ENCODE results near the gene NRARP.
"Not testable (repeated sequence)": the region's sequence is repeated elsewhere in the genome, so short reads cannot be mapped to it uniquely, and the experiment has no call there.

Gene NRARP

DNA sequence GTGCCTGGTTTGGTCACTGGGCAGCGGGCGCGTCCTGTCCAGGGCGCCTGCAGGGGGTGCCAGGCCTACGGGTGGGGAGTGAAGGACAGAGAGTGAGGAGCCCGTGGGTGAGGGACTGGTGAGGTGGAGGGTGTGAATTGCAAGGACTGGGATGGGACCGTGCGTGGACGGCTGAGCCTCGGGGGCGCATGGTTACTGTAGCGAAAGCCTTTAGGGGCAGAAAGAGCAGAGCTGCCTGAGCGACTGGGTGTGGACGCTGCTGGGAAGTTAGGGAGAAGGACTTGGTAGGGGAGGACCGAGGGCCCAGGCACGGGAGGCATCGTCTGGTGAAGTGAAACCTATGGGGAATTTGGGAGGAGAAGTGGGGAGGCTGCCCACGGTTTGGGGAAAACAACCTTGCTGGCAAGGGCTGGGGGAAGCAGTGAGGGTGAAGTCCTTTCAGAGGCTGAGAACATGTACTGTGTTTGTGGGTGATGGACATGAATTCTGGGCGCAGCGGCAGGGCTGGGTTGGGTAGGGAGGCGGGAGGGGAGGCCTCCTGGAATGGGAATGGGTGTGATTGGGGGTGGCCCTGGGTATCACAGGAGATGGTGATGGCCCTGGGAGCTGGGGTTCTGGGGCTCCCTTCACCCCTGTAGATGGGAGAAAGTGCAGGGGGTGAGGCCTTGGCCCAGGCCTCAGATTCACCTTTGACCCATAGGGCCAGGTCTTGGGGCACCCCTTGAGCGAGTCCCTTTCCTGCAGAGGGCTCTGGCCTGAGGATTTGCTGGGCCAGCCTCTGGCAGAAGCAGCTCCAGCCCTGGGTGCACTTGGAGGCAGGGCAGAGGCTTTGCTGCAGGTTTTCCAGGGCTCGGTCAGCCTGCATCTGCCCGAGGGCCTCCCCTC is 26.2 kb downstream of the NRARP start:
- no peak for DNase-seq

DNA sequence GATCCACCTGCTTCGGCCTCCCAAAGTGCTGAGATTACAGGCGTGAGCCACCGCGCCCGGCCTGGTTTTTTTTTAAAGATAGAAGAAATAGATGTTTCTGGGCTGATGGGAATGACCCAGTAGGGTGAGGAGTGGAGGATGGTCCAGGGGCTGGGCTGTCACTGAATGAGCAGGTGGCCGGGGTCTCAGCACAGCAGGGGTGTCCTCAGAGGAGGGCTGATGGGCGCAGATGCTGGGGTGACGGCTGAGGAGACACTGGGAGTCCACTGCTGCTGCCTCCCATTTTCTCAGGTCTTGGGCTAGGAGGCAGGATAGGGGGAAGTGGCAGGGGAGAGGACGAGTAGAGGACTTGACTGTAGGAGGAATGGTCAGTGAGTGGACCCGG is 26.9 kb downstream of the NRARP start:
- no peak for DNase-seq

DNA sequence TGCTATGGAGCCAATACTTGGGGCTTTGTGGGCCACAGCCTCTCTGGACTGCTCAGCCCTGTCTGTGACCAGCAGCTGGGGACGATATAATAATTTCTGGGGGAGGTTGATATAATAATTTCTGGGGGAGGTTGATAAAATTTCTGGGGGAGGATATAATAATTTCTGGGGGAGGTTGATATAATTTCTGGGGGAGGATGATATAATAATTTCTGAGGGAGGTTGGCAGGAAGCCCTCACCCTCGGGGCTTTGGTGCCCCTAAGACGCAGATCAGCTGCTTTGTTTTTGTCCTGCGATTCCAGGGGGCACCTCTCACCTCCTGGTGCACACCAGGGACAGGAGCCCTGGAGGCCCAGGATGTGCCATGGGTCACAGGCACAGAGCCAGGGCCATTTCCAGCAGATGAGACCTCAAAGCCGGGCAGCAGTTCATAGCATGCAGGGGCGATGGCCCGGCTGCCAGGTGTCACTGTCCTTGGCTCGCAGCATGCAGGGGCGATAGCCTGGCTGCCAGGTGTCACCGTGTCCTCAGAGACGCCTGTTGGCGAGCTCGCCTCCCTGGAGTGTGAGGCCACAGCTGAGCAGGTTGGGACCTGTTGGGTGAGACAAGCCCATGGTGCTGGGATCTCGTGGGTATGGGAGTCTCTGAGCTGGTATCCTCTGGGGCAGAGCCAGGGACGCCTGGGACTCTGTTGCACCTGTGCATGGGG is 28.3 kb downstream of the NRARP start:
- no peak for DNase-seq

DNA sequence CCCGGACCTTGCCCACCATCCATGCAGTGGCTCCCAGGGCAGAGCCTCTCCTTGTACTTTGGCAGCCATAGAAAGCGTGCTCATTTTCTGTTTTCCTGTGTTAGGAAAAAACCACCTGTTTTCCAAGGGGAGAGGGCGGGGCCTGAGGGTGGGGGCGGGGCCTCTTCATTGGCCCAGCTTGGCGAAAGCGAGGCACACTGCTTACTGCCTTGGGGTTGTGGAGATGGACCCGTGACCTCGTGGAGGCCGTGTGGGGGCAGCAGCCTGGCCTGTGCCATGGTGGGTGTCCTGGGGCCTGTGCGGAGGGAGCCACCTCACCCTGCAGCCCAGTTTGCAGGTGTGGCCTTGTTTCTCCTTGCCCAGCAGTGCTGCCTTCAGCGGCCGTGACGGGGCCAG is 29.0 kb downstream of the NRARP start:
- no peak for DNase-seq

DNA sequence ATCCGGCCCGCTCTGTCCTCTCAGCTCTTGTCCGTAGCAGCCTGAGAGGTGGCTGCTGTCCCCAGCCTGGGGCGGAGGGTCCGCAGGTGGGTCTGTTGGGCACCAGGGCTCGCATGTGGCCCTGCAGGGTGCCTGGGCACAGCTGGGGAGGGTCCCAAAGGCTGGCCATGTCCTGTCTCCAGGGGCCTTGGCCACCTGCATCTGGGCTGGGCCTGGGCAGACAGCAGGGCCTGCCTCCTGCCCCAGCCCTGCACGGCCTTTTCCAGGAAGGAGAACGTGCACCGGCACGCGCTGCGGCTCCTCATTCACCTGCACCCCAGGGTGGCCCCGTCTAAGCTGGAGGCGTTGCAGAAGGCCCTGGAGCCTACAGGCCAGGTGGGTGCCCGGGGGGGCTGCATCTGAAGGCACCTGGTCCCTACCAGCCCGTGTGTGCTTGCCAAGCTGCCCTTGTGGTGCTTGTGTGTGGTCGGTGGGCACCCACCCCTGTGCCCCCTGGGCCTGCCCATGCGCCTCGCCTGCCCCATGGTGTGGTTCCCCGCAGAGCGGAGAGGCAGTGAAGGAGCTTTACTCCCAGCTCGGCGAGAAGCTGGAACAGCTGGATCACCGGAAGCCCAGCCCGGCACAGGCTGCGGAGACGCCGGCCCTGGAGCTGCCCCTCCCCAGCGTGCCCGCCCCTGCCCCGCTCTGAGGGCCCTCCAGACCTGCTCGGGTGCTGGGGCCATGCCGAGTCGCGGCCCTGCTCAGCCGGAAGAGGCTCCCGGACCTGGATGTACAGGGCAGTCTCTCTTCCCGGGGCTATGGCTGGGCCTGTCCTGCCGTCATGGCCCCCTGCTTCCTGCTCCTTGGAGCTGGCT is 29.6 kb downstream of the NRARP start:
- no peak for DNase-seq

DNA sequence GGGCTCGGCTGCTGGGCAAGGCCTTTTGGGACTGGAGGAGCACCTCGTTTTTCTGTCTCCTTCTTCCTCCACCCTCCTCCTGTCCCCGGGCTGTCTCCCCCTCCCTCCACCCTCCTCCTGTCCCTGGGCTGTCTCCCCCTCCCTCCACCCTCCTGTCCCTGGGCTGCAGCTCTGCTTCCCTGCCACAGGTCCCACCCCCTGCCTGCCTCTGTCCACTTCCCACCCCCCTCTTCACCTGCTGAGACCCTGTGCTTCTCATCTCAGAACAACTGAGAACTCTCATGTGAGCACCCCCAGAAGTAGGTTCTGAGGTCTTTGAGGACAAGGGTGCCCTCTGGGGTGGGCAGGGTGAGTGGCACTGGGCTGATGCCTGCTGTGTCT is 30.4 kb downstream of the NRARP start:
- DNase-seq: no peak

DNA sequence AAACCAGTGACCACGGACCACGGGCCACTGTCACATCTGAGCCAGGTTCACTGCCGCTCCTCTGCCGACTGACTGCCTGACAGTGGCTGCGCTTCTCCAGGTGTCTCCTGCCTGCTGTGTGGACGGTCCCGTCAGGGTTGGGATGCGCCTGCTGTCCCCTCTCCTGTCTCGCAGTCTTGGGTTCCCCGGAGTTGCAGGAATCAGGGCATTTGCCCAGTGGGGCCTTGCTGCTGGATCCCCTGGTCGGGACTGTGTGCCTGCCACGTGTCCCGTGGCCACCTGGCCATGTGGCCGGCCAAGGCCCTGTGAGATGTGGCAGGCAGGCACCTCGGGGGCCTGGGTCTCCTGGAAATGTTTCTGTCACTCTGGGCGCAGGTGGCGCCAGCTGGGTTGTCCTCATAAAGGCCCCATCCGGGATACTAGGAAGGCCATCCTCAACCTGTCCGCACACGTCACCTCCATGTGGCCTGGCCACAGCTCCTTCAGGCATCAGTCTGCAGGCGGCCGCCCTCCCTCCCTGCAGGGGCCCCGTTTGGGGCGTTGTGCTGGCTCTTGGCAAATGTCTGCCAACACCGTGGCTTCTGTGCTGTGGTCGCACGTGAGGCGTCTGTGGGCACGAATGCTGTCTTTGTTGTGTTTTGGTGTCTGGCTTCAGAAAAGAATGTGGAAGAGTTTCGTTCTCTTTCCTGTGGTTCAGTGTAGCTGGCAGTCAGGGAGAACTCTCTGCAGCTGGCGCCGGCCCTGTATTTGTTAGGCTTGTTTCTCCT is 31.0 kb downstream of the NRARP start:
- no peak for DNase-seq

DNA sequence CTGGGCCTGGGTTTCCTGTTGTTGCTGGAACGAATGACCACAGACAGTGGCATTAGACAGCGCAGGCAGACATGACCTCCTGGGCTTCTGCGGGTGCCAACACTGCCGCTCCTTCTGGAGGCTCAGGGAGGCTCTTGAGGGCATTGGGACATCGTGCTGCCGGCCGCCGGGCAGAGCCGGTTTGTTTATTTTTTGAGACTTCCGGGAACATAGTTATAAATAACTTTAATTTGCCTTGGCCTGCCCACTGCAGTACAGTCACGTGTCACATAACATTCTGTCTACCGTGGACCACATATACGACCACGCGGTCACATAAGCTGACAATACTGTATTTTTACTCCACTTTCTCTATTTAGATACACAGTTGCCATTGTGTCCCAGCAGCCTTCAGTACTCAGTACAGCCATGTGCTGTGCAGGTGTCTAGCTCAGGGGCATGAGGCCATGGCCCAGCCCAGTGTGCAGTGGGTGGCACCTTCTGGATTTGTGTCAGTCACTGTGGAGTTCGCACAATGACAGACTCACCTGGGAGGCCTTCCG is 32.8 kb downstream of the NRARP start:
- DNase-seq: peak; percentile 18

DNA sequence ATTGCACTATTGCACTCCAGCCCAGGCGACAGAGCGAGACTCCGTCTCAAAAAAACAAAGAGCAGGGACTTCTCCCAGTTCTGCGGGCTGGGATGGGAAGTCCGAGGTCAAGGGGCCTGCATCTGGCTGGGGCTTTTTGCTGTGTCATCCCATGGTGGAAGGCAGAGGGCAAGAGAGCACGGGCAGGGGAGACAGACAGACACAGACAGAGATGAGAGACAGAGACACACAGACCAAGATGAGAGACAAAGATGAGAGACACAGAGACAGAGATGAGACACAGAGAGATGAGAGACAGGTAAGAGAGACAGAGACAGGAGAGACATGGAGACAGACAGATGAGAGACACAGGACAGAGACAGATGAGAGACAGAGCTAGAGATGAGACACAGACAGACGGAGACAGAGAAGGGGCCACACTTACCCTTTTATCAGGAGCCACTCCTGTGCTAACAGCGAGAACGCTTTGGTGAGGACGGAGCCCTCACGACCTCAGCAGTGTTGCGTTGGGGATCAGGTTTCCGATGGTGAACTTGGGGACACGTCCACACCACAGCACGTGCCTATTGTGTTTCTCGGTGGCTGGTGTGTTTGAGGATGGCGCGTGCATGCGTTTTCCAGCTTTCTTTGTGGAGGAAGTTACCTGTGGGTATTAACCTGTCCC is 33.4 kb downstream of the NRARP start:
- no peak for DNase-seq

DNA sequence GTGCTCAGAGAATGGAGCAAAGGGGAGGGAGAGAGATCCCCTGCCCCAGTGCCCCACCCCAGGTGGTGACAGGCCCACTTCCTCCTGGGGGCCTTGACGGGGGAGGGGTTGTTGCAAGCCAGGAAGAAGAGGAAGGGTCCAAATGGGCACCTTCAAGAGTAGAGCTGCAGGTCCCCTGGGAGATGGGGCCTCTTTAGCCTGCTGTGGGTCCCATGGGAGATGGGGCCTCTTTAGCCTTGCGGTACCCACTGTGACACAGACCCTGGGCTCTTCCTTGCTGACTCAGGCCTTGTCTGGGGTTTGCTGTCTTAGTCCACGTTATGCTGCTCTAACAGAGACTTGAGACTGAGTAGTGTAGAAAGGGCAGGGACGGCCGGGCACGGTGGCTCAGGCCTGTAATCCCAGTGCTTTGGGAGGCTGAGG is 34.1 kb downstream of the NRARP start:
- DNase-seq: no peak

DNA sequence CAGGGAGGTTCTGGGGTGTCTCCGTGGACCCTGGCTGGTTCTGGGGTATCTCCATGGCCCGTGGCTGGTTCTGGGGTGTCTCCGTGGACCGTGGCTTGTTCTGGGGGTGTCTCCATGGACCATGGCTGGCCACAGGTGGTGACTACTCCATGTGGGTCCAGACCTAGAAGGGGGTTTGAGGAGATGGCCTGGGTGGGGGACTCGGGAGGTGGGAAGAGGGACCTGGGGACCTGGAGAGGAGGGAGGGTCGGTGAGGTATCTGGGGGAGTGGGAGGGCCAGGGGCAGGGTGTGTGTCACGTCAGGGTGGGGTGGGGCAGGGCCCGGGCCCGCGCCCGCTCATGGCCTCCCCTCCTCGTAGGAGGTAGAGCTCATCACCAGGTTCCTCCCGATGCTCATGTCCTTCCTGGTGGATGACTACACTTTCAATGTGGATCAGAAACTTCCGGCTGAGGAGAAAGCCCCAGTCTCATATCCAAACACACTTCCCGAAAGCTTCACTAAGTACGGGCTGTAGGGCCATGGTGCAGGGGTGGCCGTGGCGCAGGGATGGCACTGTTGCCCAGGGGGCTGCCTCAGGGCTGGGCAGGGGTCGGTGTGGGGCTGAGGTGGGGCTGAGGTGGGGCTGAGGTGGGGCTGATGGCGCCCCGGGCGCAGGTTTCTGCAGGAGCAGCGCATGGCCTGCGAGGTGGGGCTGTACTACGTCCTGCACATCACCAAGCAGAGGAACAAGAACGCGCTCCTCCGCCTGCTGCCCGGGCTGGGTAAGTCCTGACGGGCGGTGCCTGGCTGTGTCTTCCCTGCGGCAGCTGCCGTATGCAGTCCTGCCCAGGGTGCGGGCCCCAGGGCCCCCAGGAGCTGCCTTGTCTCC is 35.3 kb downstream of the NRARP start:
- DNase-seq: no peak

DNA sequence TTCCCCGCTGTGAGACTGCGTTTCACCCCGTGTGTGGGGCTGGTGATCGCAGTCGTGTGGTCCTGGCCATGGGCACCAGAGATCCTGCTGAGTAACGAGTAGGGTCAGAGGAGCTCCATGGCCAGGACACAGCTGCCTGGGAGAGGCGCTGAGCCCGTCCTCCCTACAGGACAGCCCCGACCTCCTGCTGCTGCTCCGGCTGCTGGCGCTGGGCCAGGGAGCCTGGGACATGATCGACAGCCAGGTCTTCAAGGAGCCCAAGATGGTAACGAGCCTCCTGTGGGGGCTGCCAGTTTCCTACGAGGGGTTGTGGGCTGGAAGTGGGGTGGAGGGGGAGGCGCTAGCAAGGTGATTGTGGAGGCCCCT is 35.9 kb downstream of the NRARP start:
- no peak for DNase-seq

DNA sequence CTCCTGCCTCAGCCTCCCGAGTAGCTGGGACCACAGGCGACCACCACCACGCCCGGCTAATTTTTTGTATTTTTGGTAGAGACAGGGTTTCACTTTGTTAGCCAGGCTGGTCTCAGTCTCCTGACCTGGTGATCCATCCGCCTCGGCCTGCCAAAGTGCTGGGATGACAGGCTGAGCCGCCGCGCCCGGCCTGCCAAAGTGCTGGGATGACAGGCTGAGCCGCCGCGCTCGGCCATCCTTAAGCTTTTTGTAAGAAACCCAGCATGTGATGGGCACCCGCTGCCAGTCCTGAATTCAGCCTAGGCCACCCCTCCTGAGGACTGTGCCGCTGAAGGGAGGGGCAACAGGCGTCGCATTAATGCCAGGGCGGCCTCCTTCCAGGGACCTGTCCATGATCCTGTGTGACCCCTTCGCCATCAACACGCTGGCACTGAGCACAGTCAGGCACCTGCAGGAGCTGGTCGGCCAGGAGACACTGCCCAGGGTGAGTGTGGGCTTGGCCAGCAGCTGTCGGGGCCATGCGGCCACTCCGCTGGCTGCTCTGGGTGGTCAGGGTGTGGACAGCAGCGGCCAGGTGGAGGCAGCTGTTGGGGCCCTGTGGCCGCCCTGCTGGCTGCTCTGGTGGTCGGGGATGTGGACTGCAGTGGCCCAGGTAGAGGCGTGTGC is 36.4 kb downstream of the NRARP start:
- no peak for DNase-seq

DNA sequence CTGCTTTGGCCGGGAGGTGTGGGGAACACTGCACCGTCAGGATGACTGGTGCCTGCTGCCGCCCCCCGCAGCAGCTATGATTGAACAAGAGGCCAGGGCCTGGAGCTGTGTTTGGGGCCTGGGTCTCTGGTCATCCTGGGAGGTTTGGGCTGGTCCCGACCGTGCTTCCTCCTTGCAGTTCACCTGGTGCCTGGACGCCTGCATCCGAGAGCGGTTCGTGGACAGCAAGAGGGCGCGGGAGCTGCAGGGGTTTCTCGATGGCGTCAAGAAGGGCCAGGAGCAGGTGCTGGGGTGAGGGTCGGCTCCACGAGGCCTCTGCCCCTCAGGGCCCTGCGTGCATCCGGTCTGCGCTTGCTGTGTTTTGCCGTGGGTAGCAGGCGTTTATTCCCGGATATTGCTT is 38.0 kb downstream of the NRARP start:
- DNase-seq: no peak

DNA sequence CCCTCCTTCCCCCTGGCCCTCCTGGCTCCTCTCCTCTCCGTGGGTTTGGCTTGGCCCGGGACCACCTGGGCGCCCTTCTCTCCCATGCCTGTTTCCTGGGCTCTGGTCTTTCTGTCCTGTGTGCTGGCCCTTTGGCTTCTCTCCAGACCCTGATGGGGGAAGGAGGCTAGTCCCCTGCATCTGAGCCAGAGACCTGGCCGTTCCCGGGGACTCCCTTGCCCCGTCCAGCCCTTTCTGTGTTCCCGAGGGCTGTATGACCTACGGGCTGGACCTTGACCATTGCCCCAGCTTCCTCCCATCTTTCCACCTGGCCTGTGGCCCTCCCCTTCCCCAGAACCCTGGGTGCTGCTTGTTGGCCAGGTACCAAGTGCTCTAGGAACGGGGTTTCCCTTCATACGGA is 38.6 kb downstream of the NRARP start:
- no peak for DNase-seq

DNA sequence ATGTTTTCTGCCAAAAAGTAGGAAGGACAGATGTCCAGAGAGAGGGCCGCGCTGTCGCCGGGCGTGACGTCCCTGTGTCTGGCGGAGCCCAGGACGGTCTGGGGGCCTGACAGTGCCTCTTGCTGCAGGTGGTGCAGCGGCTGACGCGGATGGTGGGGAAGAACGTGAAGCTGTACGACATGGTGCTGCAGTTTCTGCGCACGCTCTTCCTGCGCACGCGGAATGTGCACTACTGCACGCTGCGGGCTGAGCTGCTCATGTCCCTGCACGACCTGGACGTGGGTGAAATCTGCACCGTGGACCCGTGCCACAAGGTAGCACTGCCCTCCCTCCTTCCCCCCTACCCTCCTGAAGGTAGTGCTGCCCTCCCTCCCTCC is 39.2 kb downstream of the NRARP start:
- DNase-seq: no peak

DNA sequence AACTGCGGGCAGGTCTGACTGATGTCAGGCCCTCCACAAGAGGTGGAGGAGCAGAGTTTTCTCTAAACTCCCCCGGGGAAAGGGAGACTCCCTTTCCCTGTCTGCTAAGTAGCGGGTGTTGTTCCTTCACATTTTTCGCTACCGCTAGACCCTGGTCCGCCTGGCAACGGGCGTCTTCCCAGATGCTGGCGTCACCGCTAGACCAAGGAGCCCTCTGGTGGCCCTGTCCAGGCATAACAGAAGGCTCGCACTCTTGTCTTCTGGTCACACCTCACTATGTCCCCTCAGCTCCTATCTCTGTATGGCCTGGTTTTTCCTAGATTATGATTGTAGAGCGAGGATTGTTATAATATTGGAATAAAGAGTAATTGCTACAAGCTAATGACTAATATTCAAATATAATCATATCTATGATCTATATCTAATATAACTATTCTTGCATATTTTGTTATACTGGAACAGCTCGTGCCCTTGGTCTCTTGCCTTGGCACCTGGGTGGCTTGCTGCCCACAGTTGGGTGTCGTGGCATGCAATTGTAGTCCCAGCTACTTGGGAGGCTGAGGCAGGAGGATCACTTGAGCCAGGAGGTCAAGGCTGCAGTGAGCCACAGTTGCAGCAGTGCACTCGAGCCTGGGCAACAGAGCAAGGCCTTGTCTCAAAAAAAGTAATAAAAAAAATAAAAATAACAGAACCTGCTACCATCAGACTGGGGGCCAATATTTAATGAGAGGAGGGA is 39.7 kb downstream of the NRARP start:
- DNase-seq: not testable (repeated sequence)

DNA sequence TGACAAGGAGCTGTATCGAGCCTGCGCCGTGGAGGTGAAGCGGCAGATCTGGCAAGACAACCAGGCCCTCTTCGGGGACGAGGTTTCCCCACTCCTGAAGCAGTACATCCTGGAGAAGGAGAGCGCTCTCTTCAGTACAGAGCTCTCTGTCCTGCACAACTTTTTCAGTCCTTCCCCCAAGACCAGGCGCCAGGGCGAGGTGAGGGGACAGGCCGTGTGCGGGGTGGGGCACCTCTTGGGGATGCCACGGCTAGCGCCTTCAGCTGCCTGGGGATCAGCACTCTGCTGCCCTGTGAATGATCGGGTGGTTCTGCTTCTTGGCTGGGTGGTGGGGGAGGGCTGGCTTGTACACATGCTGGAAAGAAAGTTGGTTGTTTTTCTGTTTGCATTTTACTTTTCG is 45.2 kb downstream of the NRARP start:
- no peak for DNase-seq

DNA sequence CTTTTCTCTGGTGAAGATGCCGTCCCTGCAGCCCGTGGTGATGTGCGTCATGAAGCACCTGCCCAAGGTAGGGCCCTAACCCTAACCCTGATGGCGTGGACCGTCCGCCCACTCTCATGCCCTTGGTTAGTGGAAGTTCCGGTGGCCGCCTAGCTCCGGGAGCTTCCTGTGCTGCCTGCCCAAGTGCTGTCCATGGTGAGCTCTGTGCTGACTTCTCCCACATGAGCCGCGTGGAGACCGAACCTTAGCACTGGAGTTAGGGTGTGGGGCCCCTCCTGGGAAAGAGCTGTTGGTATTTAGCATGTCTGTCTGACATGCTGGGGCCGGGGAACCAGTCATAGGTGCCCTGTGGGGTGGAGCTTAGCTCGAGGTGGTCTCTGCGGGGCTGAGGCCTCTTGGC is 45.7 kb downstream of the NRARP start:
- no peak for DNase-seq

All from NCI-H2029 treated with DMSO at 0.1 percent for 48 hours (cell line).